Measurements from ENCODE around the gene MXRA7.
"Not testable (repeated sequence)": the region's sequence is repeated elsewhere in the genome, so short reads cannot be mapped to it uniquely, and the experiment has no call there.

Gene MXRA7

DNA sequence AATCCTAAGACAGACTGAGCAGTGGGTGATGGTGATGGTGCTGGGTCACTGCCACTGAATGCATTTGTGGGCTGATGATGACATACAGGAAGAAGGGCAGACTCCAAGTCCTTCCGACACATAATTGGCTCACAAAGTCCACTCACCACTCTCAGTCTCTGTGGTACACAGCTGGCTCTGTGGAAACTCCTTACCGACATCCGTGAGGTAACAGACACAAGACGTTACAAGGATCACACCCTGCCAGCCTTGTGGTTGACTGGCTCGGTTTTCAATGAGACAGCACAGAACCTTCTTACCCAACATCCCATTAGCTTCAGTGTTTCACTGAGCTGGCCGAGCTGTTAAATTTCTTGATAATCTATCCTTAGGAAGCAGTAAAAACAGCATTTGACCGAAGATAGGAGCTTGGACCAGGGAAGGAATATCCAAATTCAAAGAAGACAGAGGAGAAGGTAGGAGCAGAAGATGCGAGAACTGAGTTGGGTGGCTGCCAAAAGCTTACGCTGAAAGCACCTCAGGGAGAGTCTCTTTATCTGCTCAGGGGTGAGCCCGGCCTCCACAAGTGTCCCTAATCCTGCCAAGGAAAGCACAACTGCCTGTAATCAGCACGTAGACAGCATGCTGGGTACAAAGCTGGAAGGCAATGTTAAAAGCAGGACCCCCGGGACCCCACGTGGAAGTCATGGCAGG, 5.5 kb upstream of the MXRA7 start:
- no peak for DNase-seq (ENCODE audit: low read depth, low spot score)

DNA sequence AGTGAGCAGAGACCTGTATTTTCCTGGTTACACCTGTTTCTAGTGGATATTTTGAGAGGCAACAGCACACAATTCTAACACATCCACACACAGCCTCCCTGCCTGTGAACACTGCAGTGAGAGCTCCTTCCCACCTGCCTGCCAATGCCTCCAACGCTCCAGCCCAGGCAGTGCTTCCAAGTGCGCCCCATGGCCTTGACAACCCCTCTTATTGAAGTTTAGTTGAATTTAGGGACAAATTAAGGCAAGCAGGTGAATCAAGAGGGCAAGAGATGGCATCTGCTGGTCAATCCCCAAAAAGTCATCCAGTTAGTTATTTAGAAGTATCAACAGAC, 4.7 kb upstream of the MXRA7 start:
- DNase-seq (ENCODE audit: low read depth, low spot score) = no peak

DNA sequence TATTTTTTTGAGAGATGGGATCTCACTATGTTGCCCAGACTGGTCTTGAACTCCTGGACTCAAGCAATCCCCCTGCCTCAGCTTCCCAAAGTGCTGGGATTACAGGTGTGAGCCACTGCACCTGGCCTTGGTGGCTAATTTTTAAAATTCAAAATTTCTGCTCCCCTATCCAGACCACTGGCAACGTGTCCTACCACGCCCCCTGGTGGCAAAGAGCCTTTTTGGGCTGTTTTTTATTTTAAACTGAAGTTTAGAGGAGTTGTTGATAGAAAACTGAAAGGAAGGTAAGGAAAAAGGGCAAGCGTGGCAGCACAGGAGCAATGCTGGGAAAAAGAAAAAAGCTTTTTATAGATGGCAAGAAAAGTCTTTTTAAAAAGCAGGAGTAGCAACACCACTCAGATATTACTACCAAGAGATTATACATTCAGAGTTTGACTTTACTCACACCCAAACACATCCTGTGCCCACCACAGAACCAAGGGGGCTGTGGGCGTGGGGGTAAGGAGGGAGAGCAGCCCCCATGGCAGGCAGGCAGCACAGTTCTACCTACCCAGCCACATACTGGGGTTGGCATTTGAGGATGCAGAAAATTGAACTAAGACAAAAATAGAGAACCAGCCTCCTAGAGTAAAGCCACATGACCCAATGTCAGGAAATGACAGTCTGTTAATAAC, 4.2 kb upstream of the MXRA7 start:
- DNase-seq (ENCODE audit: low read depth, low spot score) = peak; percentile 74

DNA sequence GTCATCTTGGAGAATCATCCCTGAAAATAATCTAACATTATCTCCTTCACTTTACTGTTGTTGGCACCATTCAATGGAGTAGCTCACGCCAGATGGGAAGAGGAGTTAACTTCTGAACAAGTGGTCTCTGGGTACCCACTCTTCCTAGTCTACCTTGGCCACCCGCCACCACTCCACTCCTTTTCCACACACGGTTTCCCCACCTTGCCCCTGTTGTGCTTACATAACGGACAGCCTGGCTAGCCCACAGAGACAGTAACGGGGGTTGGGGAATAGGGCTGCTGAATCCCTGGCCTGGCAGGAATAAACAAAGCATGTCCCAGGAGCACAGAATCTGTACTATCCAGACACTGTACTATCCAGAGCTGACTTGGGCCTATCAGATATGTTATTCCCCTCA, 3.6 kb upstream of the MXRA7 start:
- DNase-seq (ENCODE audit: low read depth, low spot score) = no peak

DNA sequence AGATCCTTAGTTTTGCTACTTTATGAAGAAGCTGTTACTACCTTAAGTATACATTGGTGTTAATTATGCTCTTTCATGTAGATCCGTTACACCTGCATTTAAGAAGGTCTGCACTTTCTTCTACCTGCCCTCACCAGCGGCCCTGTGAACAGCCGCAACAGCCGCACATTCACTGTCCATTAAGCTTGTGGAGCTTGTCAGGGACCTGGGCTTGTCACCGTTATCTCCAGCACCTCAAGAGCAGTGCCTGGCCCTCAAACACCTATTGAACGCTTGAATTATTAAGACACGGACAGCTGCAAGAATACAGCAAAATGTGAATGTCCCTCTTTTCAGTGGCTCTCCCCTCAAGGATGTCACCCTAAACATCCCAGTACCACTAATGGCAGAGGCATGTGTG, 3.0 kb upstream of the MXRA7 start:
- no peak for DNase-seq (ENCODE audit: low read depth, low spot score)

DNA sequence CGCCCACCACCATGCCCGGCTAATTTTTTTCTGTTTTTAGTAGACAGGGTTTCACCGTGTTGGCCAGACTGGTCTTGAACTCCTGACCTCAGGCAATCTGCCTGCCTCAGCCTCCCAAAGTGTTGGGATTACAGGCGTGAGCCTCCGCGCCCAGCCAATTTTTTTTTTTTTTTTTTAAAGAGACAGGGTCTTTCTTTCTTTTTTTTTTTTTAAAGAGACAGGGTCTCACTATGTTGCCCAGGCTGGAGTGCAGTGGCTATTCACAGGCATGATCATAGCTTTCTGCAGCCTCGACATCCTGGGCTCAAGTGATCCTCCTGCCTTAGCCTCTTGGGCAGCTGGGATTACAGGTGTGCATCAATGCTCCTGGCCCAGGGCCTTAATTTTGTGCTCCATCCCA, 1.6 kb upstream of the MXRA7 start:
- not testable (repeated sequence) for DNase-seq (ENCODE audit: low read depth, low spot score)

DNA sequence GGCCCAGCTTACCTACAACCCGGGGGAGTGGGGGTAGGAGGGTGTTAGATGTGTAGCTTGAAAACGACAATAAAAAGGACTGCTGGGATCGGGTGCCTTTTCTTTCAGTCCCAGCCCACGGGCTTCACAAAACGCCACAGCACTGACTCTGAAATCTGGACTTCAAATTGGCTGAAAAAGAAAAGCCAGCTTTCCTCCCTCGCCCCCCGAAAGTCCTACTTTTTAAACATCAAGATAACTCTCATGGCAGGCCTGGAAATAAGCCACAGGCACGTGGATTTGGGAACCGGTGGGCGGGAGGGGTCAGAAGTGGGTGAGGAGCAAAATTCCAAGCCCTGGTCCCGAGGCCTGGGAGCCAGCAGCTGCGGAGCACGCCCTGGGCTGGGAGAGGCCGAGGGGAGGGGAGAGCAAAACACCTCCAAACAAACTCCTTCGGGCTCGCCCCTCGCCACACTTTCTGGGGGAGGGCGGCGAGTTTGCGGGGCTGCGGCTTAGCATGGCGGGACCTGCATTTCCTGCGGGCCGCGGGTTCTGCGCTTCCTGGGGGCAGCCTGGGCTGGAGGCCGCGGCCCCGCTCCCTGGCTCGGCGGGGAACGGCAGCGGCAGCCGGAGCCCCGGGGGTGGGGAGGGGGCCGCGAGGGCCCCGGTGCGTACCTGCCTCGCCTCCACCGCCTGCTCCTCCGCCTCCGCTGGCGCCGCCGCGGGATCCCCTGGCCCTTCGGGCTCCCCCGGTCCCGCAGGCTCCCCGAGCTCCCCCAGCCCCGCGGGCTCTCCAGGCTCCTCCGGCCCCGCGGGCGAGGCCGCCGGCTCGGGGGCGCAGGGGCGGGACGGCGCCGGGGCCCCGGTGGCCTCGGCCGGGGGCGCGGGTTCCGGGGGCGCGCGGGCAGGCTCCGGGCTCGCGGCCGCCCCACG, 558 bp downstream of the MXRA7 start:
- DNase-seq (ENCODE audit: low read depth, low spot score) = not testable (repeated sequence)

DNA sequence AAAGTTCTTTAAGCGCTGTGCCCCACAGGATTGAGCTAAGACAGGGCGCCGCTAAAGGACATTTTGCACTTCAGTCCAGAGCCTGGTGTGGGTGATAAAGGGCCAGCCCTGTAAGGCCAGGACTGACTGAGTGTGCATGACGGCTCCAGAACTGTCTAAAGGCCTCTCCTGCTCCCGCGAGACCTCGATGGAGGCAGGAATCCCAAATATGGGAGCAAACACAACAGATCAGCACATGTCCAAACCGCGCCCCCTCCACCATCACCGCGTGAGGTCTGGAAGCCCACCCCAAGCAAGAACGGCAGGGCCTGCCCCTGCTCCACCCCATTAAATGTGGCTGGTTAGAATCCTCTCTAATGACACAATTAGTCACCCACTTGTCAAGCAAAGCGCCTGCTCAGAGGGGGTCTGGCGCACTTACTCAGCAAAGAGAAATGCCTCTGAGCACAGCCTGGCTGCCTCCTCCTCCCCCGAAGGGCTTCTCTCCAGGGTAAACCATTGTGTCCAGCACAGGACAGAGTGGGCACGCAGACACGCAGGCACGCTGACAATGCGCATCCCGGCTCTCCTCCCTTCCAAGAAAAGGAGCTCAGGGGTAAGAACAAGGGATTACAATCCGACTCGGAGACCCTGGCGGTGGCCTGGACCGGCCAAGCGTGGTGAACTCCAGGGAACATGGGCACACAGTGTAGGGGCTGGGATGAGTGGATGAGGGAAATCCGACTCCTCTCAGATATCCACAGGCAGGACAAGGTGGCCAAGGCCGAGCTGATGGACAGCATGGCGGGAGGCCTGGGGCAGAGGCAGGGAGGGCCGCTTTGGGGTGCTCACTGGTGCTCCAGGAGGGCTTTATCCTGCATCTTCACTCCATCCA, 1.5 kb downstream of the MXRA7 start:
- DNase-seq (ENCODE audit: low read depth, low spot score) = no peak

DNA sequence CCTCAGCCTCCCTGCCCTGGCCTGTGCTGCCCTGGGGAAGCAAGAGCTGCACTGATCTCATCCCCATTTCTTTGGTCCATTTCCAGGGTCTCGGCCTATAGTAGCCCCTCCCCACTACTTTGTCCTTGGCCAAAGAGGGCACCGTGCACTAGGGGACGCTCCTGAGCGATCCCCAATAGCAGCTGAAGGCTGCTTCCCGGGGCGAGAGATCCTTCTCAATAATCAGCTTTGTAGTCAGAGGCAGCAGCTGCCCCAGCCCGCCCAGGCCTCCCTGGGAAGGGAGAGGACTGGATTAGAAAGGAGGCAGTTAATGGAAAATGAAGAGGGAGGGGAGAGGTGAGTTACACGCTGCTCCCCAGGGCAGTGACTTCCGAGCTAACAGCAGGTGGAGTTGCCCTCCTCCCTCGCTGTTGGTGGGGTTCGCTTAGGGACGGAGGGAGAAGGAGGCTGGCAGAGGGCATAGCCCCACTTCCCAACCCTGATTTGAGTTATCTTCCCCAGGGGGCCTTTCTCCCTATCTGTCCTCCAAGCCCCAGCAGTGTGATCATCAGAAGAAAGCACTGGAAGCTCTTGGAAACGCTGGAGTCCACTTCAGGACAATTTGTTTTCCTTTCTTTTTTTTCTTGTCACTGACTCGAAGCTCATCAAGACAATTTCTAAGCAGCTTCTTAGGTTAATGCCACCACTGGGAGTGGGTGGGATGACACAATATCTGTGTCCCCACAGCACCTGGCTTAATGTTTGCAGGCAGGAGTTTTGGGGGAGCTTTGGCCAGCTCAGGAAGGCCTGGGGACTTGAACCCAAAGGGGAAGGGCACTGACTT, 2.6 kb downstream of the MXRA7 start:
- DNase-seq (ENCODE audit: low read depth, low spot score) = no peak

DNA sequence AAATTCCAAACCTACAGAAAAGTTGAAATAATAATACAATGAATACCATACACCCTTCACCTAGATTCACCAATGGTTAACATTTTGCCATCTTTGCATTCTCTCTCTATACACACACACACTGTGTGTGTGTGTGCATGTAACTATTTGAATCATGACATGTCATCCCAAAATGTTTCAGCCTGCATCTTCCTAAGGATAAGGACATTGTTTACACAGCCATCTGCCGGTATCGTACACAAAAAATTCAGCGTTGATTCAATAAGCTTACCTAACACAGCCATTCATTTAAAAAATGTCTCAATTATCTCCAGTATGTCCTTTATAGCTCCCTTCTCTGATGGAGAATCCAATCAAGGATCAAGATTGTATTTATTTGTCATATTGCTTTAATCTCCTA, 3.9 kb downstream of the MXRA7 start:
- DNase-seq (ENCODE audit: low read depth, low spot score) = no peak

DNA sequence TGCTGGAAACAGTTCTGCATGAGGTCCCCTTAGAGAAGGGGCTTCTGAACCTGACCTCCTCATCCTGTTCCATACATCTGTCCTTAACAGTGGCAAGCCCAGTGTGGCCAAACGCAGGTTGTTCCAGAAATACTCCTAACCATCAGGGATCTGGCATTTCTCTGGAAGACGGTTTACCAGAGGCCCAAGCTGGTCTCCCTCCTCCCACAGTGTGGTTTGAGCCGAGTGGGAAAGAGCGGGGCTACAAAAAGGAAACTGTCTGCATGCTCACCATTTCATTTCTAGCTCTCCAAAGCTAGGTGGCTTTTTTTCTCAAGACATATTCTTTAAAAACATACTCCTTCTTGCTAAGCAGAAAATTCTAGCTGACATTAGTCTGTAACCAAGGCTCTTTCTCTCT, 6.0 kb downstream of the MXRA7 start:
- DNase-seq (ENCODE audit: low read depth, low spot score) = no peak

DNA sequence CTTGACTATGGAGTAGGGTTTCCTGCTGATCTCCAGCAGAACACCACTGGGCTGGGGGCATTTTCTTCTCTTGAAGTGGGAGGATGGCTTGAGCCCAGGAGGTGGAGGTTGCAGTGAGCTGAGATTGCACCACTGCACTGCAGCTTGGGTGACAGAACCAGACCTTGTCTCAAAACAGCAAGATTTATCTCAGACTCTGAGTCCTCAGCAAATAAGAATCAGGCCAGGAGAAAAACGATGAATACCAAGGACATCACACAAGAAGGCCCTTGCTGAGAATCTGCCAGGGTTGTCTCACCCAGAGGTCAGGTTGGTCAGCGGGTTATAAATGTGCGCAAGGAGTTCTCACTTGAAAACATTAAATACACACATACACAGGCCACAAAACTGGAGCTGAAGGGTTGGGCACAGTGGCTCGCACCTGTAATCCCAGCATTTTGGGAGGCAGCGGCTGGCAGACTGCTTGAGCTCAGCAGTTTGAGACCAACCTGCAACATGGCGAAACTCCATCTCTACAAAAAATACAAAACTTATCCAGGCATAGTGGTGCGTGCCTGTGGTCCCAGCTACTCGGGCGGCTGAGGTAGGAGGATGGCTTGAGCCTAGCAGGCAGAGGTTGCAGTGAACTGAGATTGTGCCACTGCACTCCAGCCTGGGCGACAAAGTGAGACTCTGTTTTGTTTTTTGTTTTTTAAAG, 7.7 kb downstream of the MXRA7 start:
- DNase-seq (ENCODE audit: low read depth, low spot score) = no peak

DNA sequence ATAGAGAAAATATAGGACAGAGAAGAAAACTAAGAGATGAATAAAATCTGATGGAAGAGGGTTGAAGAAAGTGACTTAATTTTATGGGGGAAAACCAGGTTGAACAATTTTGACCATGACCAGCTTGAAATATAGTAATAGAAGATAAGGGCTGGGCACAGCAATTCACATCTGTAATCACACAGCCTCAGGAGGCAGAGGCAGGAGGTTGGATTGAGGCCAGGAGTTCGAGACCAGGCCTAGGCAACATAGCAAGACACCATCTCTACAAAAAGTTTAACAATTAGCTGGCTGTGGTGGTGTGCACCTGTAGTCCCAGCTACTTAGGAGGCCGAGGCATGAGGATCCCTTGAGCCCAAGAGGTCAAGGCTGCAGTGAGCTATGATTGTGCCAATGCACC, 8.7 kb downstream of the MXRA7 start:
- no peak for DNase-seq (ENCODE audit: low read depth, low spot score)

DNA sequence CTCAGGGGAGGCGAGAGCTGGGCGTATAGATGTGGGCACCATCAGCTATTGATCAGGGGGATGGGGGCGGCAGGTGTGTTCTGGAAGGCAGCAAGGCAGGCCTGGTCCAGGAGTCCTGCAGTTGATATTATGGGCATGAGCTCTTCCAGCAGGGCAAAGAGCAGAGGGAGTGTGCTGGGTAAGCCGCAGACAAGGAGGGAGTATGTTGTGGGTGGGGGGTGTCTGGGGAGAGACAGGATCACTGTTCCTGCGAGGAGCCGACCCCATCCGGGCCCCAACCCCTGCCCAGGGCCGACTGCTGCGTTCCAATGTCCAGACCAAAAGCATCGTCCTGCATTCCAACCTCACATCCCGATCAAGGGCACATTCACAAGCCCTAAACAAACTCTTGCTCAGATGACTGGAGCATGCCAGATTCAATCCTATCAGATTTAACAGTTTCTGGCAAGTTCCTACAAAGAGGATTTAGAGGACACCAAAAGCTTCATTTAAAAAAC, 9.2 kb downstream of the MXRA7 start:
- DNase-seq (ENCODE audit: low read depth, low spot score) = no peak

DNA sequence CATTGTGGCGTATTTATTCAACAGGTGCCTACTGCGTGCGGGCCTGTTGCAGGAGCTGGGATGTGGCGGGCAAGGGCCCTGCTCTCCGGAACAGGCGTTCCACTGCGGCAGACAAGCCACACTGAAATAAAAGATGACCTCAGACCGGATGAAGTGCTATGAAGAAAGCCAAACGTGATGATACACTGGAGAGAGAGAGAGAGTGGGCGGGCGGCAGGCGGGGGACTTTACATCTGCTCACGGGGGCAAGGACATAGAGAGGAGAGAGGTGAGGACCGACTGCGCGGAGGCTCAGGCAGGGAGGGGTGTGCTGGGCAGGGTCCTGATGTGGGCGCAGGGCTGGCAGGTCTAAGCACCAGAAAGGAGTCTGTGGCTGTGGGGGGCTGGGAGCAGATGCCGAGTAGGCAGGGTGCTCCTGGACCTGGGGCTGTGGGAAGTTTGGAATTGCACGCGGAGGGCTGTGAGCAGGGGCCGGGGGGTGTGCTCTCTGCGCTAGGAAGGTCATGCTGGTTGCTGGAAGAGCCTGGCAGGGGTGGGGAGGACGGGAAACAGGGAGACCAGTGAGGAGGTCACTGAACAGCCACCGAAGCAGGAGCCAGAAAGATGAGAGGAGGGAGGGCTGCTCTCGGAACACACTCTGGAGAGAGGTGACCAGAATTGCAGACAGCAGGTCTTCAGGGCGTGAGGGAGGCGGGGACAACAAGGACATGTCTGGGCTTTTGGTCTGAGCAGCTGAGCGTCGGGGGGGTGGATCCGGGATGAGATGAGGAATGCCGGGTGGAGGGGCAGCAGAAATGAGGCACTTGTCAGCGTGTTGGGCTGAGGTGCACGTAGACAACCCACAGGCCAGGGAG, 9.9 kb downstream of the MXRA7 start:
- DNase-seq (ENCODE audit: low read depth, low spot score) = no peak

DNA sequence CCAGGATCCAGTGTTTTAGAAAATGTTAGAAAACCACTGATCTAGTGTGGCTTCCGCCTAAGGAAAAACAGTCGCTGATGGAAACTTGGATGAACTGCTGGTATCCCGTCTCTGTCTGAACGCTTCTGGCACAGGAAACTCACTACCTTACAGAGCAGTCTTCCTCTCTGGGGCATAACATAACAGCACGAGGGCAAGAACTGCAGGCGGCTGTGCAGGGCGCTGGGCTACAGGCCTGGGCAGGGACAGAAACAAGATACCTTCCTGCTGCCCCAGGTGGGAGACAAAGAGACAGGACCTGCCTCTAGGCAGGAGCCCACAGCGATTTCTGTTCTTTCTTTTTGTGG, 10.5 kb downstream of the MXRA7 start:
- DNase-seq (ENCODE audit: low read depth, low spot score) = no peak

DNA sequence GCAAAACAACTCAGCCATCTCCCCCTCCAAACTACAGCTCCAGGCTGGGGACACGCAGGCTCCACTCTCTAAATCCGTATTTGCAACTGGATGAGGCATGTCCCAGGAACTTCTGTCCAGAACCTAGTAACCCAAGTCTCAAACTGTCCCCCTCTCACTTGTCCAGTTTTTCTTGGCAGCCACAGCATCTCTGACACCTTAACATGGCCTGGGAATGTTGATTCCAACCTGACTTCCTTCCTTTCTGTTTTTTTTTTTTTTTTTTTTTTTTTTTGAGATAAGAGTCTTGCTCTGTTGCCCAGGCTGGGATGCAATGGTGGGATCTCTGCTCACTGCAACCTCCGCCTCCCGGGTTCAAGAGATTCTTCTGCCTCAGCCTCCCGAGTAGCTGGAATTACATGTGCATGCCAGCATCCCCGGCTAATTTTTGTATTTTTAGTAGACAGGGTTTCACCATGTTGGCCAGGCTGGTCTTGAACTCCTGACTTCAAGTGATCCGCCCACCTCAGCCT, 12.2 kb downstream of the MXRA7 start:
- not testable (repeated sequence) for DNase-seq (ENCODE audit: low read depth, low spot score)

DNA sequence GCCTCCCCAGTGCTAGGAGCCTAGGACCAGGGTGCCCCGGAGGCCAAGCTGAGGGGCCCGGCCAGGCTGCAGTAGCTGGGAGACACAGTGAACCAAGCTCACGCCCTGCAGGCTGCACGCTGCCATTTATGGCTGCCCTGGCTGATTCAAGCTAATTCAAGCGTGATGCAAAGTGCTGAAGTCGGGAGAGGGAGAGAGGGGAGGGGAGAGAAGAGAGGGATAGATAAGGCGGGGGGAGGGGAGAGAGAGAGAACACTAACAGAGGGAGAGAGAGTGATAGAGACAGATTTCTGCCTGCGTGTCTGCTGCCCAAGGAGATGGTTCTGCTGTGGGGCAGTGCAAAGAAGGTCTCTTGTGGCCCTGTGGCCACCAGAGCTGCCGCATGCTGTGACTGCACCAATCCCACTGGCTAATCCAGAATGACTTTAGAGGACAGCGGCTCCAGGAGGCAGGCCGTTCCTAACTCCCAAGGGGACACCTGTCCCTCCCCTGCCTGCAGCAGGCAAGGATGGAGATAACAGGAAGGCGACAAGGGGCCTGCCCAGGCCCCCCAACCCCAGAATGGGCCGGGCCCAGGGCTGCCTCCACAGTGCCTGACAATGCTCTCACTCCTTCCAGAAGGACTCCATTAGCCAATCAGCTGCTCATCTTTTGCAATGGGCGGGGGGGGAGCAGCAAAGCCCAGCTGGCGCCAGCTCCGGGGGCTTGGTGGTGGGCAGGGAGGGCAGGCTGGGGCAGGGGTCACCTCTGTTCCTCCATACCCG, 12.9 kb downstream of the MXRA7 start:
- DNase-seq (ENCODE audit: low read depth, low spot score) = no peak
